Gastroesophageal sphincter (tissue), 4 donors: Measurements from ENCODE around the gene TRAPPC5. TPM values are rescaled to one million over a fixed set of nuclear protein-coding genes. Genes with fewer than 3 reads are reported as not detected.

Source experiments
- ATAC-seq: fragments of 150-250 bp; one replicate; pipeline ENCODE4 v1.9.1; 2016; ENCODE audit warnings: mild to moderate bottlenecking, moderate library complexity
- H3K27ac ChIP-seq, 4 donors: fragments of 200-600 bp; sonication (generic) in 3 of 4; 1 replicate in 3 of 4; 2 replicates in 1 of 4; pipeline ENCODE4 v1.5.1; 2016 to 2019
- H3K27me3 ChIP-seq: fragments of 200-600 bp; sonication (generic); one replicate; pipeline ENCODE4 v1.5.1; 2019
- H3K36me3 ChIP-seq, 2 donors: fragments of 200-600 bp; sonication (generic); one replicate each; pipeline ENCODE4 v1.5.1; 2019; ENCODE audit warnings: control low read depth in 1 of 2
- H3K4me1 ChIP-seq, 3 donors: fragments of 200-600 bp; sonication (generic); 1 replicate in 2 of 3; 2 replicates in 1 of 3; pipeline ENCODE4 v1.5.1; 2016 to 2019; ENCODE audit warnings: control low read depth in 2 of 3
- H3K4me3 ChIP-seq, 2 donors: fragments of 200-600 bp; sonication (generic); one replicate each; pipeline ENCODE4 v1.5.1; 2019; ENCODE audit warnings: mild to moderate bottlenecking in 1 of 2, moderate library complexity in 1 of 2
- H3K9me3 ChIP-seq, 3 donors: fragments of 200-600 bp; sonication (generic); one replicate each; pipeline ENCODE4 v1.5.1; 2017 to 2019; ENCODE audit warnings: control low read depth in 2 of 3
- EP300 ChIP-seq: sonication (generic); formaldehyde crosslinking; IDR thresholded peaks from one replicate; pipeline ENCODE4 v1.6.1; 2017; ENCODE audit warnings: antibody characterized with exemption, mild to moderate bottlenecking
- POLR2A ChIP-seq, 2 donors: fragments of 450-650 bp; IDR thresholded peaks; one replicate each; pipeline ENCODE4 v1.6.1; 2017; ENCODE audit warnings: antibody characterized with exemption in 2 of 2, mild to moderate bottlenecking in 2 of 2, moderate library complexity in 1 of 2
- POLR2AphosphoS5 ChIP-seq: sonication (generic); formaldehyde crosslinking; IDR thresholded peaks from one replicate; pipeline ENCODE4 v1.6.1; 2017; ENCODE audit warnings: antibody characterized with exemption
- WGBS, 2 donors: methylation state at CpG; one replicate each; pipeline ENCODE4 v1.1.5; 2018; ENCODE audit warnings: low coverage in 1 of 2; 5-methylcytosine and 5-hydroxymethylcytosine counted together
- total RNA-seq, 4 donors: library from RNA; depleted of rRNA; stranded (reverse); fragments of >200 nt; gene quantifications; one replicate each; pipeline ENCODE4 v1.1.0, GENCODE V29; 2016
- TF ChIP-seq, protein P1 (sequence below), 4 experiments: fragments of 200-600 bp in 2 of 4; fragments of 450-650 bp in 2 of 4; sonication (generic) in 1 of 4; IDR thresholded peaks; one replicate each; pipeline ENCODE4 v1.5.1; 2017 to 2019; ENCODE audit warnings: antibody characterized with exemption in 4 of 4, mild to moderate bottlenecking in 2 of 4, moderate library complexity in 2 of 4

TRAPPC5 gene
- 10 to 100 TPM; 56.0 to 69.0 (median 64.0) TPM for total RNA-seq

DNA sequence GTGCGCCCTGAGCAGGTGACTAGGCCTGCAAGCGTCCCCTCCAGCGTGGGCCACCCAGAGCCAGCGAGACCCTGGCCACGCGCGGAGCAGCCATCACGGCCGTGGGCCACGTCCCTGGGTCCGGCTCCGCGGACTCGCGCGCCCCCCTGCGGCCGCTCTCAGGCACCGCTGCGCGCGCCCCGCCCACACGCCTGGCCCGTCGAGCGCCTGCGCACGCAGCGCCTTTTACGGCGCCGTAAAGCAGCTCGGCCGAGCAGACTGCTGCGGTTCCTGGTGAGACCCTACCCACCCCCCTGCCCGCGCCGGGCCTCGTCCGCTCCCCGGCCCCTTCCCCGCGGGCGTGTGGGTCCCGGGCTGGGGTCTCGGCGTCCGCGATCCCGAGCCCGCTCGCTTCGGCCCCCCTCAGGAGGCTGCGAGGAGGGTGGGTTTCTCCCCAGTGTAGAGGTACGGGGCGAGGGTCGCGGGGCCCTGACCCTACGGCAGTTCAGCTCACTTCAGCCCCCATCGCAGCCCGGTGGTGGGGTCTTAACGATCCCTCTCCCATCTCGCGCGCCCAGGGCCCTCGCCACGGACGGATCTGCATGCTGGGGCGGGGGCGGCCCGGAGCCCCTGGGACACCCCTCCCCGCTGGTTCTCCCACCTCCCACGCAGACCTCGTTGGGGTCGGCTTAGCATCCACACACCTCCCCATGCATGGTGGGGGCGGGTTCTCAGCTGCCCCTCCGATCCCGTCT is at the start of gene TRAPPC5:
Gene TRAPPC5, plus strand, starts transcription at position 228 of the 734 bp plus-strand sequence. CDS start 1,421 bp downstream, outside the sequence.
- TF ChIP-seq POLR2A (IDR thresholded peaks at IDR 0.05) = peak; percentile 29 to 48
- TF ChIP-seq, protein P1, sequence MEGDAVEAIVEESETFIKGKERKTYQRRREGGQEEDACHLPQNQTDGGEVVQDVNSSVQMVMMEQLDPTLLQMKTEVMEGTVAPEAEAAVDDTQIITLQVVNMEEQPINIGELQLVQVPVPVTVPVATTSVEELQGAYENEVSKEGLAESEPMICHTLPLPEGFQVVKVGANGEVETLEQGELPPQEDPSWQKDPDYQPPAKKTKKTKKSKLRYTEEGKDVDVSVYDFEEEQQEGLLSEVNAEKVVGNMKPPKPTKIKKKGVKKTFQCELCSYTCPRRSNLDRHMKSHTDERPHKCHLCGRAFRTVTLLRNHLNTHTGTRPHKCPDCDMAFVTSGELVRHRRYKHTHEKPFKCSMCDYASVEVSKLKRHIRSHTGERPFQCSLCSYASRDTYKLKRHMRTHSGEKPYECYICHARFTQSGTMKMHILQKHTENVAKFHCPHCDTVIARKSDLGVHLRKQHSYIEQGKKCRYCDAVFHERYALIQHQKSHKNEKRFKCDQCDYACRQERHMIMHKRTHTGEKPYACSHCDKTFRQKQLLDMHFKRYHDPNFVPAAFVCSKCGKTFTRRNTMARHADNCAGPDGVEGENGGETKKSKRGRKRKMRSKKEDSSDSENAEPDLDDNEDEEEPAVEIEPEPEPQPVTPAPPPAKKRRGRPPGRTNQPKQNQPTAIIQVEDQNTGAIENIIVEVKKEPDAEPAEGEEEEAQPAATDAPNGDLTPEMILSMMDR (IDR thresholded peaks at IDR 0.05) = peak in 3 of 4 experiments; percentile 94 to 100 (median 96)
- no peak for TF ChIP-seq EP300
- TF ChIP-seq POLR2AphosphoS5 = peak; percentile 39
- Histone ChIP-seq H3K36me3 (peaks cover 0 to 34% of the 10 kb centered on the region in 2 donors), H3K9me3 (no peaks in the 10 kb centered on the region), H3K4me3 (peak within 1 kb of the TSS; percentile 92 to 99), H3K4me1 (peaks cover 0 to 26% (median 8%) of the 10 kb centered on the region in 3 donors), H3K27me3 (peaks cover 44% of the 10 kb centered on the region), H3K27ac (peak within 1 kb of the TSS; percentile 62 to 92 (median 84))
- ATAC-seq = peak; percentile 89
- WGBS, 2 donors = 0% methylated on average over 1 of the region's 79 CpGs; no CpG with 5 or more reads in 1 of the 2 donors

DNA sequence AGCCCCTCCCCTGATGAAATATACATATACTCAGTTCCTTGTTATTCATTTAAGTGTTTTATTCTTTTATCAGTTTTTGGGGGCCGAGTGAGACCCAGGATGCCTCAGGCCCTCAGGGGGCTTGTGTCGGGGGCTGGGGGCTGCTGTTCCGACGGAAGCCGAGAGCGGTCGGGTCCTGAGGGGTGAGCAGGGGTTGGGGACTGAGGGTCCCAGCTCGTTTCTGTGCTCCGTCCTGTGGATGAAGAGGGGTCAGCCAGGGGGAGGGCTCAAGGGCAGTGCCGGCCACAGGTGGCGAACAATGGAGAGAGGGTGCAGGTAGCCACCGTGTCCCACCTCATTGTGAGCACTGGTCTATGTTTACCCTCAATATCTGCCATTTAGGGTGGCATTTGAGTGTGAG is 49.1 kb upstream of the TRAPPC5 start:
- Histone ChIP-seq H3K27ac (no peak overlapping the region), H3K4me1 (peaks cover 0 to 46% (median 26%) of the 10 kb centered on the region in 3 donors), H3K36me3 (peaks cover 0 to 25% of the 10 kb centered on the region in 2 donors), H3K27me3 (peaks cover 16% of the 10 kb centered on the region), H3K4me3 (no peak overlapping the region), H3K9me3 (no peaks in the 10 kb centered on the region)
- ATAC-seq = no peak
- WGBS, 2 donors = 100% methylated on average over 3 of the region's 12 CpGs; no CpG with 5 or more reads in 1 of the 2 donors
- TF ChIP-seq POLR2AphosphoS5 = no peak
- TF ChIP-seq POLR2A (IDR thresholded peaks at IDR 0.05) = no peak
- no peak for TF ChIP-seq EP300
- TF ChIP-seq, protein P1 (IDR thresholded peaks at IDR 0.05) = no peak

DNA sequence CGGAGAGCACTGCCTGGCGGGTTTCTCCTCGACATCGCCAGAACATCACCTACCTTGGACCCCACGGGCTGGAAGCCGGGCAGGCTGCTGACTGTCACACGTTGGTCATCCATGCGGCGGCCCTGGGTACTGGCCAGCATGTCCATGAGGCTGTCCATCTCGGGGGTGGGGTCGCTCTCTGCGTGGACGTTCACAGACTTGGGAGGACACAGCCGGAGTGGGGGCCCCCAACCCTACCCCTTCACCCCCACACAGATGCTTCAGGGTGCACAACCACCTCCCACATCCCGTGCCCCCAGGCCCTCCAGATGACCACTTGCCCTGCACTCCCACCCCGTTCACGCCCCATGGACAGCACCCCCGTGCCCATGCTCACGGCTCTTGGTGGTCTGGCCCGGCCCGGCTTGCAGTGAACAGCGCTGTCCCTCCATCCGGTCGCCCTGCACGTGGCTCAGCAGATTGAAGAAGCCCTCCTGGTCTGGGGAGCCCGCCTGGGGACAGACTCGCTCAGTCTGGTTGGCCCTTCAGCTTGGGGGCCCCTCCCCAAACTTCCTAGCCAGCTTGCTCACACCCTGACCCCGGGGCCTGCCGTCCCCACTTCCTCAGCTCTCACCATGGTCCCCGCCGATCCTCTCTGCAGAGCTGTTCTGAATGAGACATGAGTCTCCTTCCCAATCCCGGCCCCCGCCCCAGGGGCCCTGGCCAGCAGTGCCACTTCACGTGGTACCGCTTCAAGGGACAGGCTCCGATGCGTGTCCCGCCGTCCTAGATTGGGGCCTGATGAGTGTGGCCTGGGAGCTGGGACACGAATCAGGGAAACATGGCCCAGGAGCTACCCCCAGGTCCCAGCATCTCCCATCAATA is 48.1 kb upstream of the TRAPPC5 start:
- no peaks in the 10 kb centered on the region for H3K9me3 ChIP-seq
- peaks cover 26% of the 10 kb centered on the region for H3K27me3 ChIP-seq
- TF ChIP-seq, protein P1 (IDR thresholded peaks at IDR 0.05) = no peak
- TF ChIP-seq POLR2AphosphoS5 (no peak), EP300 (no peak), POLR2A (IDR thresholded peaks at IDR 0.05) (no peak)
- 83% methylated on average over 4 of the region's 40 CpGs; no CpG with 5 or more reads in 1 of the 2 donors for WGBS, 2 donors
- no peak for ATAC-seq
- no peak overlapping the region for H3K4me3 ChIP-seq
- H3K36me3 ChIP-seq = peaks cover 0 to 15% of the 10 kb centered on the region in 2 donors
- peaks cover 0 to 44% (median 28%) of the 10 kb centered on the region in 3 donors for H3K4me1 ChIP-seq
- no peak overlapping the region for H3K27ac ChIP-seq

DNA sequence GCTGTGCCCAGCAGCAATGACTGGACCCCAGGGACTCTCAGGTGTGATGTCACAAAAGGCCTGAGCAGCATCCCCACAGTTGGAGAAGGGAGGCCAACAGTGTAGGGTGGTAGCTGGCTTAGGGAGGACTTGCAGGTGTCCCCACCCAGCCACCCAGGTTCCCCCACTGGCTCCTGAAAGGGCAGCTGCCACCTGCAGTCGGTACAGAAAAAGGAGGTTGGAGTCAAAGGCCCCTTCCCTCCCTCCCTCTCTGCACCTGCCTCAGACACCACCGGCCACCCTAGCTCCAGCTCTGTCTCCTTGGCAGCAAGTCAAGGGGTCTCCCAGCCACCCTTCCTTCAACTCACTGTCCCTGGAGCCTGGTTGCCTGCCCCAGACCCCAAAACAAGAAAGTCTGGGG is 46.9 kb upstream of the TRAPPC5 start, which contains the start of gene PCP2:
Gene PCP2, minus strand, starts transcription at position 22 of the 400 bp plus-strand sequence. CDS start 262 bp downstream, outside the sequence.
- ATAC-seq = no peak
- peaks cover 0 to 33% (median 17%) of the 10 kb centered on the region in 3 donors for H3K4me1 ChIP-seq
- no peak within 1 kb of the TSS for H3K27ac ChIP-seq
- H3K27me3 ChIP-seq = peaks cover 38% of the 10 kb centered on the region
- no peak within 1 kb of the TSS for H3K4me3 ChIP-seq
- TF ChIP-seq, protein P1 (IDR thresholded peaks at IDR 0.05) = no peak
- TF ChIP-seq EP300 = no peak
- no peak for TF ChIP-seq POLR2A (IDR thresholded peaks at IDR 0.05)
- TF ChIP-seq POLR2AphosphoS5 = no peak
- no peaks in the 10 kb centered on the region for H3K9me3 ChIP-seq
- WGBS, 2 donors = 29 to 60% methylated on average over 1 of the region's 2 CpGs
- H3K36me3 ChIP-seq = peaks cover 0 to 13% of the 10 kb centered on the region in 2 donors
